Activated T-helper 1 cell treated with anti-CD3 and anti-CD28 coated beads, Interleukin-12 subunit alpha, Interleukin-12 subunit beta, Interleukin-2, Interleukin-4 antibody, amounts not matched to agents 30 ng/mL and 10 ng/mL and 1 ng/mL, durations not matched to agents 14 hours and 24 hours and 36 hours (primary cell): Measurements from ENCODE around the gene LFNG. TPM values are rescaled to one million over a fixed set of nuclear protein-coding genes. Genes with fewer than 3 reads are reported as not detected.
"Not testable (repeated sequence)": the region's sequence is repeated elsewhere in the genome, so short reads cannot be mapped to it uniquely, and the experiment has no call there.

ENCODE experiments used
- DNase-seq: peaks from one replicate; pipeline ENCODE4 v3.0.0; 2021; ENCODE audit warnings: low spot score
- H3K27ac Mint-ChIP-seq: one replicate; pipeline ENCODE4 v1.8.0; 2021; ENCODE audit warnings: mild to moderate bottlenecking, mixed read lengths
- H3K27me3 Mint-ChIP-seq: one replicate; pipeline ENCODE4 v1.8.0; 2022; ENCODE audit warnings: mild to moderate bottlenecking, moderate library complexity, mixed read lengths; ENCODE audit not compliant: insufficient read depth
- H3K36me3 Mint-ChIP-seq: one replicate; pipeline ENCODE4 v1.8.0; 2021; ENCODE audit warnings: low read depth, mixed read lengths
- H3K4me1 Mint-ChIP-seq: one replicate; pipeline ENCODE4 v1.8.0; 2021; ENCODE audit warnings: low read depth, mixed read lengths
- H3K4me3 Mint-ChIP-seq: one replicate; pipeline ENCODE4 v1.8.0; 2021; ENCODE audit warnings: mild to moderate bottlenecking, moderate library complexity, mixed read lengths
- H3K9me3 Mint-ChIP-seq: one replicate; pipeline ENCODE4 v1.8.0; 2021; ENCODE audit warnings: mixed read lengths
- intact Hi-C: fragments of 100-400 bp; cut with micrococcal nuclease; formaldehyde crosslinking; loops from one replicate; pipeline ENCODE4 v1.15.1; 2024
- total RNA-seq: library from RNA; stranded (reverse); gene quantifications from 2 replicates; pipeline ENCODE4 v1.2.3, GENCODE V29; 2022

Gene LFNG
- total RNA-seq, 1 donor from 2014 or later, result 34.9 TPM

DNA sequence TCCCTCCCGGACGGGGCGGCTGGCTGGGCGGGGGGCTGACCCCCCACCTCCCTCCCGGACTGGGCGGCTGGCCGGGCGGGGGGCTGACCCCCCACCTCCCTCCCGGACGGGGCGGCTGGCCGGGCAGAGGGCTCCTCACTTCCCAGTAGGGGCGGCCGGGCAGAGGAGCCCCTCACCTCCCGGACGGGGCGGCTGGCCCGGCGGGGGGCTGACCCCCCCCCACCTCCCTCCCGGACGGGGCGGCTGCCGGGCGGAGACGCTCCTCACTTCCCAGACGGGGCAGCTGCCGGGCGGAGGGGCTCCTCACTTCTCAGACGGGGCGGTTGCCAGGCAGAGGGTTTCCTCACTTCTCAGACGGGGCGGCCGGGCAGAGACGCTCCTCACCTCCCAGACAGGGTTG is 14.6 kb downstream of the LFNG start:
- H3K27me3 Mint-ChIP-seq, H3K27ac Mint-ChIP-seq, H3K36me3 Mint-ChIP-seq, H3K4me3 Mint-ChIP-seq, DNase-seq, H3K9me3 Mint-ChIP-seq, intact Hi-C loops: not testable (repeated sequence)
- peaks cover 12% of the 10 kb centered on the region for H3K4me1 Mint-ChIP-seq

DNA sequence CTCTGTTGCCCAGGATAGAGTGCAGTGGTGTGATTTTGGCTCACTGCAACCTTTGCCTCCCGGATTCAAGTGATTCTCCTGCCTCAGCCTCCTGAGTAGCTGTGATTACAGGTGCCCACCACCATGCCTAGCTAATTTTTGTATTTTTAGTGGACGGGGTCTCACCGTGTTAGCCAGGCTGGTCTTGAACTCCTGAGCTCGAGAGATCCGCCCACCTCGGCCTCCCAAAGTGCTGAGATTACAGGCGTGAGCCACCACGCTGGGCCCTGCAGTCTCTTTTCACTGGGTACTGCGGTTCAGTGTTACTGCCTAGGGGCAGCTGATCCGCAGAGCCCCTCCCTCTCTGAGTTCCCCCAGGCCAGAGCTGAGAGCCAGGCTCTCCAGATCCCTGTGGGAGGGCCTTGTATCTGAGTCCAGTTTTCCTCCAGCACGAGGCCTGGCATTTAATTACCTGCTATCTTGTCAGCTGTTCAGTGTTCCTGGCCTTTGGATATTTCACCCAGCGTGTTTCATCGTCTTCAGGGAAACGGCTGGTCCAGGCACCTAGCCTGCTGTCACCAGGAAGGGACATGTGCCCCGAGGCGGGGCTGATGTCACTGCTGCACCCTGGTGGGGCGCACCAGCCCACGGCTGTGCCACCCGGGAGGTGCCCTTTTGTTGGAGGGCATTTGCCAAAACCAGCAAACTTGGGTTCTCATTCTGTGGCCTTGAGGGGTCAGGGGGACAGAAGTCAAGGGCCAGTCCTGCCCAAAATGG is 16.5 kb downstream of the LFNG start:
- DNase-seq, H3K27ac Mint-ChIP-seq, H3K4me3 Mint-ChIP-seq, intact Hi-C loops, H3K36me3 Mint-ChIP-seq, H3K27me3 Mint-ChIP-seq, H3K9me3 Mint-ChIP-seq, H3K4me1 Mint-ChIP-seq: not testable (repeated sequence)

DNA sequence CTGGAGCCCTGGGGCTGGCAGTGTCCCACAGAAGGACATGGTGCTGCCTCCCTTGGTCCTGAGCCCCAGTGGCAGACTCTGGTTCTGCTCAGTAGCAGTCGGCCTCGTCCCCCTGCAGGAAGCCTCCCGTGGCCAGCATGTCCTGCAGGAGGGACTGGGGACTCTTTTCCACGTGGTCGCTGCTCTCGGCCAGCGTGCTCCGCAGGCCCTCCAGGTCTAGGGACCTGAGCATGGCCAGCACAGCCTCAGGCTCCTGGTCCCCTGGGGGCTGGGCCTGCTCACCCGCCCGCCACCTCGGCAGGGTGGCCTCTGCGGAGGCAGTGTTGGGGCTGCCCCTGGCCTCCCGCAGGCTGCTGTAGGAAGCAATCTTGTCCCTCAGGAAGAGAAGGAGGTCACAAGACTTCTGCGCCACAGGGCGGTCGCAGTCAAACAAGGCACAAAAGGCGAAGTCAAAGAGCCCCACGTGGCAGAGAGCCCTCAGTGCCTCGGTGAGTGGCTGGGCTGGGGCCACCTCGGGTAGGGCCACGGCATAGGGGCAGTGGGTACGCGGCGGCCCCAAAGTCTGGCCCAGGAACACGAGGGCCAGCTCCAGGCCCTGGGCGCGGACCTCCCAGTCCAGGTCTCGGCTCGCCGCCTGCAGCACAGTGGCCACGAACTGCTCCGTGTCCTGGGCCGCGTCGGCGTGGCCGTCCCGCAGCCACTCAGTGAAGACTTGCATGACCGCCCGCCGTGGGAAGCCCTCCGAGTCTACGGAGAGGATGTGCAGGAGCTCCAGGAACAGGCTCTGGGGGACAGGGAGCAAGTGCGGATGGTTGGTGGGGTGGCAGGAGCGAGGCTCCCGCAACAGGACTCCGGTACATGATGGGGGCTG is 18.6 kb downstream of the LFNG start:
- DNase-seq, result no peak
- Mint-ChIP-seq H3K9me3 (no peaks in the 10 kb centered on the region), H3K27me3 (no peaks in the 10 kb centered on the region), H3K4me1 (no peaks in the 10 kb centered on the region), H3K4me3 (no peak overlapping the region), H3K27ac (no peak overlapping the region), H3K36me3 (peaks cover 3% of the 10 kb centered on the region)
- intact Hi-C loops, result no loop called here

DNA sequence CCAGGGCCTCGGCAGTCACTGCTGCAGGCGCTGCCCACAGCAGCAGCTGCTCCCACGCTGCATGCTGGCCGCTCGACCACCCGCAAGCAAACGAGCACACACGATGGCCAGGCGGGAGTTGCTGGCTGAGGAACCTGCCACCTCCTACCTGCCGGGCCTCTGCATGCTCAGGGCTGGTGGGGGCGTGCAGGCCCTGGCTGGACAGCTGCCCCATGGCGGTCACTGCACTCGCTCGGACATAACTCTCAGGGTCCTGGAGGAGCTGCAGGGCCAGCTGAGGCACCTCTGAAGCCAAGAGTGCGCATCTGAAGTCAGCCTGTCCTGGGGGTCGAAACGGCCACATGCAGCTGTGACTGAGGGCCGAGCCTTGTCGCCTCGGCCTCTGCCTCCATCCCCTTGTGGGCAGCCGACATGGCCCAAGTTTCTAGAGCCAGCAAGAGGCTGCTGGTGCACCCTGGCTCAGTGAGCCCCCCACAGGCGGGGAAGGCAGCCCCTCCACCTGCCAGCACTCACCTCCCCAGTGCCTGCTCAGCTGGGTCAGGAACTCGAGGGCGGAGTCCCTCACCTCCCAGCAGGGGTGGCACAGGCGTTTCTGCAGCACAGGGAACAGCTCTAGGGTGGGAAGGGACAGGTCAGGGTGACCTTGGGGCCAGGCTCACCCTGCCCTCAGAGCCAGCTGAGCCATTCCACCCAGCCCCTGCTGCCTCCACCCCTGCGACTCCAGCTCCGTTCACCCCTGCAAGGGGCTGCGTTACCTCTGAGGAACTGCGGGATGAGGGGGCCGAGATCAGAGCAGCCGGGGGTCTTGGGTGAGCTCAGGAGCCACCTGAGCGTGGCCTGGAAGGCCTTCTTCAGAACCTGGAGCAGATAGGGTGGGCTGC is 19.7 kb downstream of the LFNG start:
- intact Hi-C loops, result no loop called here
- Mint-ChIP-seq H3K27me3 (no peaks in the 10 kb centered on the region), H3K27ac (no peak overlapping the region), H3K9me3 (no peaks in the 10 kb centered on the region), H3K4me3 (no peak overlapping the region), H3K36me3 (peaks cover 3% of the 10 kb centered on the region), H3K4me1 (no peaks in the 10 kb centered on the region)
- DNase-seq, result no peak

DNA sequence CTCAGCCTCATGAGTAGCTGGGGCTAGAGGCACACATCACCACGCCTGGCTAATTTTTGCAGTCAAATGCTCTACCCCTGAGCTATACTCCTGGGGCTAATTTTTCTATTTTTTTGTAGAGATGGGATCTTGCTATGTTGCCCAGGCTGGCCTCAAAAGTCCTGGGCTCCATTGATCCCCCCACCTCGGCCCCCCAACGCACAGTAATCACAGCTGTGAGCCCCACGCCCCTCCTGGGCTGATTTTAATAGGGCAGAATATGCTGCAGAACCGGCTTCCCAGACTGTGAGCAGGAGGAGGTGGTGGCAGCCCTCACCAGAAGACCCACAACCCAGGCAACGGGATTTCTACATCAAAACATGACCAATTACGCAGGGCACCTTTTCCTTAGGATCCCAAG is 20.6 kb downstream of the LFNG start:
- H3K36me3 Mint-ChIP-seq, result peaks cover 3% of the 10 kb centered on the region

DNA sequence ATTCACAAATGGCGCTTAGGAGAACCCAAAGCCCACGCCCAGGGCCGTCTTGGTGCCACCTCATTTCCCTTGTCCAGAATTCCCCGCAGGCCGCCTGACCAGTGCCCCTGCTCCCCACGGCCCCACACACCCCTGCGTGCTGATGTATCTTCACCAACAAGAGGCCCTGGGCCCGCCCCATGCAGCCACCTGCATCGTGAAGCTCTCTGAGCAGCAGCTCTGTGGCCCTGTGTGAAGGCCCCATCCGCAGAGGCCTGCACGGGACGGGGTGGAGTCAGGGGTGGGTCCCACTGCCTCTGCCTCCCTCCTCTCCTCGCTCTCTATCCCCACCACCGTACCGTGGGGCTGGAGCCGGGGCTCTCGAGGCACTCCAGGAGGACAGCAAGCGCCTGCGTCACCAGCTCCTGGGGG is 21.1 kb downstream of the LFNG start:
- intact Hi-C loops, result no loop called here
- Mint-ChIP-seq H3K4me3 (no peak overlapping the region), H3K9me3 (no peaks in the 10 kb centered on the region), H3K27me3 (no peaks in the 10 kb centered on the region), H3K4me1 (no peaks in the 10 kb centered on the region), H3K27ac (no peak overlapping the region), H3K36me3 (peaks cover 3% of the 10 kb centered on the region)
- DNase-seq, result no peak

More for the DNA sequence above, 20.6 kb downstream of the LFNG start:
- DNase-seq, result no peak
- Mint-ChIP-seq H3K27ac (no peak overlapping the region), H3K9me3 (no peaks in the 10 kb centered on the region), H3K4me1 (no peaks in the 10 kb centered on the region), H3K27me3 (no peaks in the 10 kb centered on the region), H3K4me3 (no peak overlapping the region)
- intact Hi-C loops, result no loop called here

- Mint-ChIP-seq H3K9me3 (no peaks in the 10 kb centered on the region), H3K4me1 (no peaks in the 10 kb centered on the region), H3K27ac (no peak overlapping the region), H3K4me3 (no peak overlapping the region), H3K27me3 (no peaks in the 10 kb centered on the region), H3K36me3 (peaks cover 3% of the 10 kb centered on the region)
- no peak for DNase-seq
- intact Hi-C loops, result loop anchor here (1.0 kb wide), 1 partner anchor 43 kb away; no protein-coding TSS in a partner anchor
Measured at GRCh38 chr7:2541291-2542010, 21.9 kb downstream of the LFNG start.

GRCh38 chr7:2542011-2542915 is 22.7 kb downstream of the LFNG start:
- no peak for DNase-seq
- no peak overlapping the region for H3K4me3 Mint-ChIP-seq
- no peaks in the 10 kb centered on the region for H3K4me1 Mint-ChIP-seq
- no peak overlapping the region for H3K27ac Mint-ChIP-seq
- intact Hi-C loops, result loop anchor here (1.0 kb wide), 1 partner anchor 44 kb away; no protein-coding TSS in a partner anchor
- H3K36me3 Mint-ChIP-seq, result peaks cover 7% of the 10 kb centered on the region
- no peaks in the 10 kb centered on the region for H3K9me3 Mint-ChIP-seq
- no peaks in the 10 kb centered on the region for H3K27me3 Mint-ChIP-seq

DNA sequence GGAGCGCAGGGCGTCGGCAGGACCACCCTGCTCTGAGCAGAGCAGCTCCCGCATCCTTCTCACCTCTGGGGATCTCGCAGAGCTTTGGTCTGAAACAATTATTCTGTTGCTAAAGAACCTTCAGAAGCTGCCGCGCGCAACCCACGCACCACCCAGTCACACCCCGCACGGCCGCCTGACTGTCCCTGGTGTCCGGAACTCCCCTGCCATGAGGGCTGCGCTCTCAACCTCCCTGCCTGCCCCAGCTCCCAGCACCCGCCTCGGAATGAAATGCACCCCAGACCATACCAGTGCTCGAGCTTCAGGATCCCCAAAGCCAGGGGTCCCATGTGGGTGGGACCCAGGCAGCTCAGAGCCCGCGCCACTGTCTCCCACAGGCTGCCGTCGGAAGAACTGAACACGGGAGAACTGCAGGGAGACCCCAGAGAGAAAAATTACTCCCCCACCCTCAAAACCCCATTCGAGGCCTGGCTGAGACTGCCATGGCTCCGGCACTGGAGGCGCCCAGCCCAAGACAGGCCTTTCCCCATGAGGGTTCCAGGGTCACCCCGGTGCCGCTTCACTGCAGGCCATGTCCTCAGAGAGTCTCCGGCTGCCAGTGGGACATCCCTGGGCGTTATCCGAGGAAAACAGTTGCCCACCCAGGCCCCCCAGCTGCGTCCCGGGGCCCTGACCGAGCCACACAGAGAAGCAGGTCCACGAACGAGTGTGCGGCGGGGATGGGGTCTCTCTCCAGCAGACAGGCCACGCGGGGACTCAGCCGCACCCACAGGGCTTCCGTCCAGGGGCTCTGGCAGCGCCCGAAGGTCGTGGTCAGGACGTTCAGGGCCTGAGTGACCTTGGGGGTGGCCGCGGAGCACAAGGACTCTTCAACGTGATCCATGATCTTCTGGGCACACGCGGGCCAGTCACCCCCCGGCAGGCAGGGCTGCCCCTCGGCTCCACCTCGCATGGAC is 23.6 kb downstream of the LFNG start:
- DNase-seq, result no peak
- no peaks in the 10 kb centered on the region for H3K27me3 Mint-ChIP-seq
- no peaks in the 10 kb centered on the region for H3K4me1 Mint-ChIP-seq
- no peak overlapping the region for H3K4me3 Mint-ChIP-seq
- intact Hi-C loops, result loop anchor here (1.0 kb wide), 1 partner anchor 45 kb away; no protein-coding TSS in a partner anchor
- H3K9me3 Mint-ChIP-seq, result no peaks in the 10 kb centered on the region
- H3K27ac Mint-ChIP-seq, result no peak overlapping the region
- peaks cover 9% of the 10 kb centered on the region for H3K36me3 Mint-ChIP-seq

- H3K36me3 Mint-ChIP-seq, result peaks cover 13% of the 10 kb centered on the region
- no peak overlapping the region for H3K4me3 Mint-ChIP-seq
- H3K4me1 Mint-ChIP-seq, result no peaks in the 10 kb centered on the region
- intact Hi-C loops, result no loop called here
- H3K27me3 Mint-ChIP-seq, result no peaks in the 10 kb centered on the region
- H3K27ac Mint-ChIP-seq, result no peak overlapping the region
- no peak for DNase-seq
- H3K9me3 Mint-ChIP-seq, result no peaks in the 10 kb centered on the region
Measured at GRCh38 chr7:2544541-2545188, 25.1 kb downstream of the LFNG start.
